ENCODE data around the gene MEI1. TPM values are rescaled to one million over a fixed set of nuclear protein-coding genes. Genes with fewer than 3 reads are reported as not detected.

The MEI1 gene
- total and polyA plus RNA-seq, 2 donors (not counting 1 experiment from before 2014, with no cell fraction given) = 50.1 to 64.8 TPM

- TF ChIP-seq CTCF (IDR thresholded peaks at IDR 0.05) (no peak), EZH2 (IDR thresholded peaks at IDR 0.05; ENCODE audit: borderline replicate concordance, insufficient read depth, low read depth, low read length, poor library complexity, severe bottlenecking) (no peak)
- H2AFZ ChIP-seq (ENCODE audit: insufficient read depth, low read depth, low read length, poor library complexity, severe bottlenecking) = peak overlapping the region; percentile 68
- Mint-ChIP-seq H3K9me3 (ENCODE audit: insufficient read depth) (no peaks in the 10 kb centered on the region), H3K4me3 (peak overlapping the region; percentile 63), H3K27me3 (no peaks in the 10 kb centered on the region), H3K27ac (peak overlapping the region; percentile 77), H3K4me1 (peaks cover 32% of the 10 kb centered on the region)
- H3K9me3 ChIP-seq (ENCODE audit: control extremely low read depth in 1 of 3, control insufficient read depth in 2 of 3, insufficient read depth in 1 of 3, low read length in 2 of 3) = no peaks in the 10 kb centered on the region
- no peaks in the 10 kb centered on the region for H3K27me3 ChIP-seq (replicated peaks in 1 of 4; ENCODE audit: control extremely low read depth in 1 of 4, control insufficient read depth in 3 of 4, insufficient read depth in 4 of 4, low read length in 3 of 4)
- H3K4me3 ChIP-seq (ENCODE audit: control extremely low read depth in 1 of 5, extremely low read depth in 1 of 5, insufficient read depth in 1 of 5, low read depth in 2 of 5, low read length in 4 of 5) = no peak overlapping the region
- no peaks in the 10 kb centered on the region for H3K36me3 ChIP-seq (replicated peaks in 1 of 2; ENCODE audit: control extremely low read depth in 1 of 2, control insufficient read depth in 1 of 2, extremely low read depth in 1 of 2, insufficient read depth in 2 of 2, low read length in 1 of 2)
- intact Hi-C loops (cut with micrococcal nuclease) = loop anchor here (1.0 to 5.0 kb wide), 2 partner anchors 56 to 117 kb away; partner anchors contain the start of gene CCDC134
- peaks cover 30 to 32% of the 10 kb centered on the region in 2 donors for H3K4me1 ChIP-seq (ENCODE audit: control insufficient read depth in 2 of 2, insufficient read depth in 2 of 2, low read length in 2 of 2)
- peak overlapping the region; percentile 67 for H3K4me2 ChIP-seq (replicated peaks; ENCODE audit: low read depth, low read length, poor library complexity, severe bottlenecking)
- H4K20me1 ChIP-seq (ENCODE audit: control insufficient read depth, insufficient read depth, low read length, poor library complexity, severe bottlenecking) = no peaks in the 10 kb centered on the region
- ChIA-PET POLR2A (interaction anchor here (1.2 to 1.5 kb wide), 2 partner anchors 35 to 195 kb away, joined by 3 to 9 read pairs; no protein-coding TSS in a partner anchor), CTCF (interaction anchor here (0.5 to 4.8 kb wide), 12 partner anchors 16 to 217 kb away, joined by 3 to 32 read pairs (median 7); partner anchors contain the start of genes CCDC134 and MEI1)
- peak overlapping the region; percentile 25 to 50 for H3K27ac ChIP-seq (ENCODE audit: low read length in 2 of 2)
- H3K9ac ChIP-seq (ENCODE audit: low read length) = peak overlapping the region; percentile 39
- H3K79me2 ChIP-seq (ENCODE audit: control insufficient read depth, insufficient read depth, low read length) = no peaks in the 10 kb centered on the region
- no peak for DNase-seq
- ATAC-seq (ENCODE audit: low read depth) = no peak
- 50% methylated on average over 3 of the region's 3 CpGs for WGBS (ENCODE audit: insufficient coverage)
Observed at GRCh38 chr22:41745968-41746367, 46.7 kb downstream of the MEI1 start.

Data from B cell (primary cell).